Breast epithelium (tissue), 3 donors: ENCODE measurements around the gene MAGED2.

Experiments
- CTCF ChIP-seq, 3 donors: fragments of 450-650 bp; IDR thresholded peaks; one replicate each; pipeline ENCODE4 v1.5.1; 2016 to 2017; ENCODE audit warnings: antibody characterized with exemption in 3 of 3, mild to moderate bottlenecking in 3 of 3, moderate library complexity in 3 of 3
- POLR2AphosphoS5 ChIP-seq, 3 donors: sonication (generic); formaldehyde crosslinking; IDR thresholded peaks; one replicate each; pipeline ENCODE4 v1.6.1; 2017; ENCODE audit warnings: antibody characterized with exemption in 3 of 3

- TF ChIP-seq CTCF (IDR thresholded peaks at IDR 0.05) (no peak), POLR2AphosphoS5 (IDR thresholded peaks at IDR 0.05) (no peak)
Observed at GRCh38 chrX:54825716-54826438, 18.3 kb downstream of the MAGED2 start.
